ENCODE data around the gene PIK3IP1. TPM values are rescaled to one million over a fixed set of nuclear protein-coding genes. Genes with fewer than 3 reads are reported as not detected.

PIK3IP1 gene
- total and polyA plus RNA-seq, 4 donors: 3.1 to 7.8 (median 6.0) TPM

DNA sequence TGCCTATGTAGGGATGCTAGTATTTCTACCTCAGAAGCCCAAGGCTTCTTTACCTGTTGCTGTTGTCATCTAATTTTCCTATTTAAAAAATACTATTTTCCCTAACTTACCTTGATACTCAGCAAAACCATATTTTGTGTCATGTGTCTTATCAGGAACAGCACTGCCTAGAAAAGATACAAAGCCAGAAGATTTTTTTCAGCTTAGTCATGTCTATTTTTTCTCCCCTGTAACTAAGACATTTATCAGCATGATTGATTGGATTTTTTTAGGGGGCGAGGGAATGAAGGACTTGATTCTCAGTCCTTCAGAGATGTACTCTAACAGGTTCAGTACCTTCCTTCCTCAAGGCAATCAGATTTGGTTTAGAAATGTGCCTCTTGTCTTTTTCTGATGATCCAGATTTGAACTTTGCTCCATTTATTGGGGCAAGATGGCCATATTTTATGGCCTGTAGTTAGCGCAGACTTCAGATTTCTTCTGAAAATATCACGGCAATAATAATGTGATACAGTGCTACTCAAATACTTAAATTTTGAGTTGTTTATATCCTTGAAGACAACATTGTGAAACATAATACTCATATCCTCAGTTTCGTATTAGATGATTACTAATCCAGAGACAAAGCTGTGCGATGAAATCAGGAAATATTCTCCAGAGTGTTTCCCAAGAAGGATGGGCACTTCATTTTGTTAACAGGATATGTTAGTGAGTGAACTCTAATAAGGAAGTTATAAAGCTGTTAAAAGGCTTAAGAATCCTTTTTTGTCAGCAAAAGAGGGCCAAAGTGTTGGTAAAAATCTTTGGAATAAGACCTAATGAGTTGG lies 3.8 kb upstream of the PIK3IP1 start (continued):
- TF ChIP-seq, protein P1, sequence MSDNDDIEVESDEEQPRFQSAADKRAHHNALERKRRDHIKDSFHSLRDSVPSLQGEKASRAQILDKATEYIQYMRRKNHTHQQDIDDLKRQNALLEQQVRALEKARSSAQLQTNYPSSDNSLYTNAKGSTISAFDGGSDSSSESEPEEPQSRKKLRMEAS (IDR thresholded peaks at IDR 0.05): no peak

- TF ChIP-seq, protein P2, sequence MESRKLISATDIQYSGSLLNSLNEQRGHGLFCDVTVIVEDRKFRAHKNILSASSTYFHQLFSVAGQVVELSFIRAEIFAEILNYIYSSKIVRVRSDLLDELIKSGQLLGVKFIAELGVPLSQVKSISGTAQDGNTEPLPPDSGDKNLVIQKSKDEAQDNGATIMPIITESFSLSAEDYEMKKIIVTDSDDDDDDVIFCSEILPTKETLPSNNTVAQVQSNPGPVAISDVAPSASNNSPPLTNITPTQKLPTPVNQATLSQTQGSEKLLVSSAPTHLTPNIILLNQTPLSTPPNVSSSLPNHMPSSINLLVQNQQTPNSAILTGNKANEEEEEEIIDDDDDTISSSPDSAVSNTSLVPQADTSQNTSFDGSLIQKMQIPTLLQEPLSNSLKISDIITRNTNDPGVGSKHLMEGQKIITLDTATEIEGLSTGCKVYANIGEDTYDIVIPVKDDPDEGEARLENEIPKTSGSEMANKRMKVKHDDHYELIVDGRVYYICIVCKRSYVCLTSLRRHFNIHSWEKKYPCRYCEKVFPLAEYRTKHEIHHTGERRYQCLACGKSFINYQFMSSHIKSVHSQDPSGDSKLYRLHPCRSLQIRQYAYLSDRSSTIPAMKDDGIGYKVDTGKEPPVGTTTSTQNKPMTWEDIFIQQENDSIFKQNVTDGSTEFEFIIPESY (IDR thresholded peaks at IDR 0.05): no peak
- TF ChIP-seq FOXA2 (IDR thresholded peaks at IDR 0.05) (no peak), SP1 (IDR thresholded peaks at IDR 0.05) (no peak), JUND (IDR thresholded peaks at IDR 0.05) (no peak), EGR1 (IDR thresholded peaks at IDR 0.05; ENCODE audit: low read depth in 2 of 2) (no peak), TAF1 (conservative IDR thresholded peaks at IDR 0.05) (no peak), HNF4A (conservative IDR thresholded peaks at IDR 0.05) (no peak), HNF4G (IDR thresholded peaks at IDR 0.05) (no peak), NR2F2 (IDR thresholded peaks at IDR 0.05) (no peak)
- TF ChIP-seq, protein P1 (IDR thresholded peaks at IDR 0.05): no peak
- DNase-seq (ENCODE audit: low spot score): no peak
- Histone ChIP-seq H3K9me3 (ENCODE audit: control insufficient read depth in 4 of 4, low read length in 3 of 4) (no peaks in the 10 kb centered on the region), H3K9ac (ENCODE audit: low read depth in 1 of 2, low read length in 2 of 2) (no peak overlapping the region), H3K4me1 (ENCODE audit: control insufficient read depth in 4 of 4, insufficient read depth in 4 of 4, low read length in 3 of 4) (peaks cover 3 to 19% (median 10%) of the 10 kb centered on the region in 4 donors), H3K27ac (ENCODE audit: low read depth in 1 of 2, low read length in 2 of 2) (no peak overlapping the region), H3K4me3 (ENCODE audit: low read depth in 1 of 3, low read length in 3 of 3) (no peak overlapping the region), H3K27me3 (ENCODE audit: control insufficient read depth in 4 of 4, insufficient read depth in 4 of 4, low read length in 3 of 4) (no peaks in the 10 kb centered on the region), H3K36me3 (ENCODE audit: control insufficient read depth in 4 of 4, insufficient read depth in 3 of 4, low read depth in 1 of 4, low read length in 3 of 4) (no peaks in the 10 kb centered on the region)
- 92% methylated on average over 3 of the region's 3 CpGs for WGBS
These were observed 3.1 kb upstream of the PIK3IP1 start for GRCh38 chr22:31295360-31295759.

GRCh38 chr22:31291481-31292235 lies 630 bp downstream of the PIK3IP1 start:
- Histone ChIP-seq H3K4me1 (ENCODE audit: control insufficient read depth in 4 of 4, insufficient read depth in 4 of 4, low read length in 3 of 4) (peaks cover 3 to 22% (median 13%) of the 10 kb centered on the region in 4 donors), H3K27ac (ENCODE audit: low read depth in 1 of 2, low read length in 2 of 2) (peak overlapping the region; percentile 75 to 81), H3K9ac (ENCODE audit: low read depth in 1 of 2, low read length in 2 of 2) (peak overlapping the region; percentile 63 to 98), H3K36me3 (ENCODE audit: control insufficient read depth in 4 of 4, insufficient read depth in 3 of 4, low read depth in 1 of 4, low read length in 3 of 4) (peaks cover 0 to 2% (median 0%) of the 10 kb centered on the region in 4 donors), H3K9me3 (ENCODE audit: control insufficient read depth in 4 of 4, low read length in 3 of 4) (no peaks in the 10 kb centered on the region), H3K27me3 (ENCODE audit: control insufficient read depth in 4 of 4, insufficient read depth in 4 of 4, low read length in 3 of 4) (no peaks in the 10 kb centered on the region), H3K4me3 (ENCODE audit: low read depth in 1 of 3, low read length in 3 of 3) (peak overlapping the region; percentile 57 to 72 (median 62))
- DNase-seq (ENCODE audit: low spot score): no peak
- TF ChIP-seq HNF4G (IDR thresholded peaks at IDR 0.05): no peak
- no peak for TF ChIP-seq YY1 (IDR thresholded peaks at IDR 0.05)
- WGBS: 5% methylated on average over 20 of the region's 20 CpGs
